Measurements from ENCODE around the gene HSD3B1. TPM values are rescaled to one million over a fixed set of nuclear protein-coding genes. Genes with fewer than 3 reads are reported as not detected.

HSD3B1 gene
- total RNA-seq, 1 donor from 2014 or later, result not detected

- no peak for TF ChIP-seq CTCF (conservative IDR thresholded peaks at IDR 0.05; ENCODE audit: low read depth, low read length)
- DNase-seq (ENCODE audit: low read depth), result no peak
- no peak overlapping the region for H3K4me3 ChIP-seq (ENCODE audit: low read depth, low read length)
Measured at GRCh38 chr1:119477710-119478109, 29.3 kb upstream of the HSD3B1 start.

- TF ChIP-seq CTCF (conservative IDR thresholded peaks at IDR 0.05; ENCODE audit: low read depth, low read length), result no peak
- DNase-seq (ENCODE audit: low read depth), result no peak
- no peak overlapping the region for H3K4me3 ChIP-seq (ENCODE audit: low read depth, low read length)
Measured at GRCh38 chr1:119480175-119480574, 26.8 kb upstream of the HSD3B1 start.

GRCh38 chr1:119481951-119482350 is 25.1 kb upstream of the HSD3B1 start:
- no peak for DNase-seq (ENCODE audit: low read depth)
- no peak overlapping the region for H3K4me3 ChIP-seq (ENCODE audit: low read depth, low read length)
- no peak for TF ChIP-seq CTCF (conservative IDR thresholded peaks at IDR 0.05; ENCODE audit: low read depth, low read length)

GRCh38 chr1:119482517-119483425 is 24.2 kb upstream of the HSD3B1 start:
- DNase-seq (ENCODE audit: low read depth), result no peak
- H3K4me3 ChIP-seq (ENCODE audit: low read depth, low read length), result no peak overlapping the region
- no peak for TF ChIP-seq CTCF (conservative IDR thresholded peaks at IDR 0.05; ENCODE audit: low read depth, low read length)

- H3K4me3 ChIP-seq (ENCODE audit: low read depth, low read length), result no peak overlapping the region
- no peak for DNase-seq (ENCODE audit: low read depth)
- no peak for TF ChIP-seq CTCF (conservative IDR thresholded peaks at IDR 0.05; ENCODE audit: low read depth, low read length)
Measured at GRCh38 chr1:119483441-119484200, 23.4 kb upstream of the HSD3B1 start.

GRCh38 chr1:119485201-119485600 is 21.8 kb upstream of the HSD3B1 start:
- H3K4me3 ChIP-seq (ENCODE audit: low read depth, low read length), result no peak overlapping the region
- no peak for TF ChIP-seq CTCF (conservative IDR thresholded peaks at IDR 0.05; ENCODE audit: low read depth, low read length)
- no peak for DNase-seq (ENCODE audit: low read depth)
